K562 (cell line): ENCODE data around the gene TGM5.
A peak's percentile ranks its signal among the peaks of the same experiment; 100 is the strongest.

Experiments used
- CBFA2T2 ChIP-seq: fragments of 450-650 bp; conservative IDR thresholded peaks from 2 replicates; pipeline ENCODE4 v1.6.1; 2017; ENCODE audit warnings: mild to moderate bottlenecking
- CTCF ChIP-seq, 3 experiments: IDR thresholded peaks in 2 of 3; conservative IDR thresholded peaks in 1 of 3; 2 replicates each; pipeline ENCODE4 v1.5.1; 2011 to 2012; ENCODE audit warnings: low read length in 3 of 3, mild to moderate bottlenecking in 3 of 3, control low read depth in 2 of 3, improper control_type of control experiment in 1 of 3, inconsistent platforms in 1 of 3, low read depth in 1 of 3, mixed read lengths in 1 of 3, moderate library complexity in 1 of 3; ENCODE audit not compliant: insufficient read depth in 2 of 3
- CUX1 ChIP-seq: fragments of 200-800 bp; sonication (Bioruptor generic); IDR thresholded peaks from 2 replicates; pipeline ENCODE4 v1.6.1; 2016; ENCODE audit warnings: missing genetic modification characterization, missing compliant biosample characterization
- LARP7 ChIP-seq: fragments of 450-650 bp; IDR thresholded peaks from 2 replicates; pipeline ENCODE4 v1.6.1; 2016
- MIER1 ChIP-seq: fragments of 450-650 bp; IDR thresholded peaks from 2 replicates; pipeline ENCODE4 v1.6.1; 2016; ENCODE audit warnings: antibody characterized with exemption, mild to moderate bottlenecking, low read depth
- NONO ChIP-seq, 2 experiments: fragments of 200-400 bp in 1 of 2; fragments of 450-650 bp in 1 of 2; formaldehyde crosslinking in 1 of 2; IDR thresholded peaks; 2 replicates each; pipeline ENCODE4 v1.6.1; 2017; ENCODE audit warnings: low read depth in 2 of 2, mild to moderate bottlenecking in 2 of 2, moderate library complexity in 2 of 2, low read length in 1 of 2
- NR2C2 ChIP-seq, 2 experiments: fragments of 200-800 bp in 1 of 2; sonication (Bioruptor generic) in 1 of 2; sonication (generic) in 1 of 2; formaldehyde crosslinking in 1 of 2; IDR thresholded peaks; 2 replicates each; pipeline versions ENCODE4 v1.6.1 to v1.8.0; 2016 to 2022; ENCODE audit warnings: mild to moderate bottlenecking in 1 of 2, missing compliant biosample characterization in 1 of 2, missing genetic modification characterization in 1 of 2, missing genetic modification reagents in 1 of 2
- SMC3 ChIP-seq: conservative IDR thresholded peaks from 2 replicates; pipeline ENCODE4 v1.6.1; 2011; ENCODE audit warnings: low read depth, low read length, improper control_type of control experiment; ENCODE audit not compliant: insufficient read depth
- SNRNP70 ChIP-seq: fragments of 200-400 bp; formaldehyde crosslinking; optimal IDR thresholded peaks from 2 replicates; pipeline ENCODE3; 2017; ENCODE audit warnings: low read depth, low read length
- TOE1 ChIP-seq, 2 experiments: fragments of 450-650 bp in 1 of 2; sonication (generic) in 1 of 2; formaldehyde crosslinking in 1 of 2; IDR thresholded peaks; 2 replicates each; pipeline versions ENCODE4 v1.7.1 to v1.8.0; 2016 to 2022; ENCODE audit warnings: borderline replicate concordance in 2 of 2, mild to moderate bottlenecking in 2 of 2, antibody characterized with exemption in 1 of 2, inconsistent platforms in 1 of 2, low read depth in 1 of 2, missing genetic modification reagents in 1 of 2, moderate library complexity in 1 of 2
- ZBTB43 ChIP-seq: sonication (generic); formaldehyde crosslinking; IDR thresholded peaks from 2 replicates; pipeline ENCODE4 v1.8.0; 2023; ENCODE audit warnings: mild to moderate bottlenecking, missing genetic modification reagents
- ZNF592 ChIP-seq: fragments of 450-650 bp; IDR thresholded peaks from 2 replicates; pipeline ENCODE4 v1.6.1; 2017; ENCODE audit warnings: antibody characterized with exemption, mild to moderate bottlenecking

GRCh38 chr15:43220991-43221403 lies 45.7 kb downstream of the TGM5 start, which contains the start of gene EPB42:
- TF ChIP-seq SNRNP70 (no peak), MIER1 (no peak), LARP7 (no peak), ZBTB43 (CRISPR knock-in tag) (no peak), ZNF592 (no peak), TOE1 (IDR thresholded peaks at IDR 0.05; ENCODE audit: borderline replicate concordance) (no peak), TOE1 (CRISPR knock-in tag; IDR thresholded peaks at IDR 0.05; ENCODE audit: borderline replicate concordance, low read depth) (no peak), SMC3 (no peak), NONO (IDR thresholded peaks at IDR 0.05; ENCODE audit: low read depth in 2 of 2, low read length in 1 of 2) (no peak), NR2C2 (CRISPR knock-in tag; IDR thresholded peaks at IDR 0.05) (no peak), NR2C2 (tag; IDR thresholded peaks at IDR 0.05) (no peak), CTCF (IDR thresholded peaks at IDR 0.05 in 2 of 3, conservative IDR thresholded peaks at IDR 0.05 in 1 of 3; ENCODE audit: insufficient read depth in 2 of 3, low read depth in 1 of 3, low read length in 3 of 3) (no peak), CBFA2T2 (peak; percentile 92), CUX1 (no peak)
